ENCODE measurements around the gene IGF2R. TPM values are rescaled to one million over a fixed set of nuclear protein-coding genes. Genes with fewer than 3 reads are reported as not detected.

Gene IGF2R
- total RNA-seq, 1 donor from 2014 or later = 109 TPM

DNA sequence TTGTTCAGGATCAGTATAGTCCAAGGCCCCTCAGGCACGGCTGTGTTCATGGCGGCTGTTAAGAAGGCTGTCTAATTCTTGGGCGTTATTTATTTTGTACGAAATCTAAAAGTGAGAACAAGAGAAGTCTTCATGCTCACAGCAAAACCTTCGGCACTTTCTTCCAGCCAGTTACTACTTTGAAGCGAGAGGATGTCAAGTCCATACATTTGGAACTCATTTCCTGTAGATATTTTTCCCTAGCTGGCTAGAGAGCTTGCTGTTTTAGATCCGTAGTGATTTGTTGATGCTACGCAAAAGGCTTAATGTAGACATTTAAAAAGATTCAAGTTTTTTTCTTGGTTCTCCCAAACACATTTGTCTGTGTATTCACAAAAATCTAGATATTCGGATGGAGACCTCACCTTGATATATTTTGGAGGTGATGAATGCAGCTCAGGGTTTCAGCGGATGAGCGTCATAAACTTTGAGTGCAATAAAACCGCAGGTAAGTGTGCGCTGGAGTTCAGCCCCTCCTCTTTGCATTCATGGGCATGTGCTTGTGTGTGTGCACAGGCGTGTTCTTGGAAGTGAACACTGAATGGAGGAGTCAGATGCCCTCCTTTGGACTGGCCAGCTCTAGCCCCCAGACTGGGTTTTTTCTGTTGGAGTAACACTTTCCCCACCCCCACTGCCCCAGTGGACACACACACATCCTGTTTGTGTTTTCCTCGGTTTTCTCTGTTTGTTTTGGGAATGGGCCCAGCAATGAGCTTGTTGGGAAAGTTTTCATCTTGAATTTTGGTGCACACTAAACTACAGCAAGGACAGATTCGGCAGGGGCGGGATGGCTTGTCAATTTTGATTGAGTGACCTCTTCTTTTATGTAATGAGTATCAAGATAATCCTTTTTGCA, 65.4 kb downstream of the IGF2R start:
- H3K36me3 ChIP-seq (ENCODE audit: control insufficient read depth, insufficient read depth, low read length) = peaks cover 11% of the 10 kb centered on the region
- H3K27me3 ChIP-seq (ENCODE audit: control insufficient read depth, insufficient read depth, low read length) = no peaks in the 10 kb centered on the region
- TF ChIP-seq, protein P1, sequence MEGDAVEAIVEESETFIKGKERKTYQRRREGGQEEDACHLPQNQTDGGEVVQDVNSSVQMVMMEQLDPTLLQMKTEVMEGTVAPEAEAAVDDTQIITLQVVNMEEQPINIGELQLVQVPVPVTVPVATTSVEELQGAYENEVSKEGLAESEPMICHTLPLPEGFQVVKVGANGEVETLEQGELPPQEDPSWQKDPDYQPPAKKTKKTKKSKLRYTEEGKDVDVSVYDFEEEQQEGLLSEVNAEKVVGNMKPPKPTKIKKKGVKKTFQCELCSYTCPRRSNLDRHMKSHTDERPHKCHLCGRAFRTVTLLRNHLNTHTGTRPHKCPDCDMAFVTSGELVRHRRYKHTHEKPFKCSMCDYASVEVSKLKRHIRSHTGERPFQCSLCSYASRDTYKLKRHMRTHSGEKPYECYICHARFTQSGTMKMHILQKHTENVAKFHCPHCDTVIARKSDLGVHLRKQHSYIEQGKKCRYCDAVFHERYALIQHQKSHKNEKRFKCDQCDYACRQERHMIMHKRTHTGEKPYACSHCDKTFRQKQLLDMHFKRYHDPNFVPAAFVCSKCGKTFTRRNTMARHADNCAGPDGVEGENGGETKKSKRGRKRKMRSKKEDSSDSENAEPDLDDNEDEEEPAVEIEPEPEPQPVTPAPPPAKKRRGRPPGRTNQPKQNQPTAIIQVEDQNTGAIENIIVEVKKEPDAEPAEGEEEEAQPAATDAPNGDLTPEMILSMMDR (IDR thresholded peaks at IDR 0.05; ENCODE audit: insufficient read depth, low read length, severe bottlenecking) = no peak
- no peak for DNase-seq (ENCODE audit: low read depth)
- no peak overlapping the region for H3K4me3 ChIP-seq (ENCODE audit: low read depth, low read length)
- FAIRE-seq = no peak

- FAIRE-seq = no peak
- no peaks in the 10 kb centered on the region for H3K27me3 ChIP-seq (ENCODE audit: control insufficient read depth, insufficient read depth, low read length)
- no peak for DNase-seq (ENCODE audit: low read depth)
- TF ChIP-seq, protein P1 (IDR thresholded peaks at IDR 0.05; ENCODE audit: insufficient read depth, low read length, severe bottlenecking) = no peak
- H3K4me3 ChIP-seq (ENCODE audit: low read depth, low read length) = no peak overlapping the region
- H3K36me3 ChIP-seq (ENCODE audit: control insufficient read depth, insufficient read depth, low read length) = peaks cover 11% of the 10 kb centered on the region
Measured at GRCh38 chr6:160035241-160035640, 66.4 kb downstream of the IGF2R start.

DNA sequence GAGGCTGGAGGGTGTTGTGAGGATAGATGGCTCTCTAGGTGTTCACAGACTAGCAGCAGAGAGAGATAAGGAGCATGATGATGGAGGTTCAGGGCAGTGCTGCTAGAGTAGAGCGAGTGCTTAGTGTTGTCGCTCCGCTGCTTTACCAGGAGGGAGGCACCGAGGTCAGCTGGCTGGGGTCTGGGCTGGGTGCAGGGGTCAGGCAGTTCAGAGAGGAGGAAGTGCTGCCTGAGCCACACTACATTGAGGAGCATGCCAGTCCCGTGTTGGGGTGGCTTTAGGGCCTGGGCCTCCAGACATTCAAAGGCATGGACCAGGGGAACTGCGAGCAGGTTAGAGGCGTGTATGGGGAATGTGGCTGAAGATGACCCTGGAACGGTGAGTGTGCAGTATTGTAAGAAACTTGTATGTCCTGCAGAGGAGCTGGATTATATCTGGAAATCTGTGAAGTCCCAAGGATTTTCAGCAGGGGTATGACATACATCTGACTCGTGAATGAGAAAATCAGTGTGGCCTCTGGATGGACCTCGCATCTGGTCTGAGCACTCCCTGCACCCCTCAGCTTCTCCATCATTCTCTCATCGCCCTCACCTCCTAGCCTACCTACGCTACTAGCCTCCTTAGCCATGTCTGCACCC, 66.9 kb downstream of the IGF2R start:
- peak; percentile 13 for DNase-seq (ENCODE audit: low read depth)
- Histone ChIP-seq H3K36me3 (ENCODE audit: control insufficient read depth, insufficient read depth, low read length) (peaks cover 11% of the 10 kb centered on the region), H3K27me3 (ENCODE audit: control insufficient read depth, insufficient read depth, low read length) (no peaks in the 10 kb centered on the region), H3K4me3 (ENCODE audit: low read depth, low read length) (no peak overlapping the region)
- TF ChIP-seq, protein P1 (IDR thresholded peaks at IDR 0.05; ENCODE audit: insufficient read depth, low read length, severe bottlenecking) = no peak
- peak; percentile 80 for FAIRE-seq

DNA sequence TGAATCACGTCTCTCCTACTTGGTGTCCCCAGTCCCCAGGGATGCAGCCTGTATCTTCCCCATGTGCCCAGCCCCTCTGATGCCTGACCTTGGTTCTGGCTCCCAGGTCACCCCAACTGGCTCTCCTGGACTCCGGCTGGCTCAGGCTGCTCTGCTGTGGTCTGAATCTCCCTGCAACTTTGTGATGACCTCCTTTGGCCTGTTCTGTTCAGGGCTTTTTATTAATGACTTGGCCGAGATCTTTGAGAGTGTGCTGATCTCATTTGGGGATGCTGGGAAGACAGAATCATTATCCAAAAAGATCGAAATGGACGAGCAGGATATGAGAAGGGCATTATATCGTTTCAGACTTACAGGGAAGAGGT, 67.4 kb downstream of the IGF2R start:
- TF ChIP-seq, protein P1 (IDR thresholded peaks at IDR 0.05; ENCODE audit: insufficient read depth, low read length, severe bottlenecking) = no peak
- FAIRE-seq (no peak), DNase-seq (ENCODE audit: low read depth) (no peak)
- H3K36me3 ChIP-seq (ENCODE audit: control insufficient read depth, insufficient read depth, low read length) = peaks cover 11% of the 10 kb centered on the region
- H3K4me3 ChIP-seq (ENCODE audit: low read depth, low read length) = no peak overlapping the region
- no peaks in the 10 kb centered on the region for H3K27me3 ChIP-seq (ENCODE audit: control insufficient read depth, insufficient read depth, low read length)

DNA sequence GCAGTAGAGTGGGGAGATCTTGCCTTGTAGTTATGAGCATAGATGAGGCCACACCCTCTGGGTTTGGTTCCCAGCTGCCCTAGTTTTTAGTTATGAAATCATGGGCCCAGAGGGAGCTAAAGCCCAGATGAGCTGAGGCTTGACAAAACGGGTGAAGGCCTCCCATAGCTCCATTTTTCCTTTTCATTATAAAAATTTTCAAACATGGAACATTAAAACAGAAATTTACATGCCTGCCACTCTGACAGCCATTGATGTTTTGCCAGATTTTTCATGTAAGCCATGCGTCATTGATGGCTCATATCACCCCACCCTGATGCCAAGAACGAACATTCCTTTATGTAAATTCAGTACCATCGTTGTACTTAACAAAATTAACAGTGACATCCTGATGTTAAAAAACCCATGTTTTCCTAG, 67.9 kb downstream of the IGF2R start:
- Histone ChIP-seq H3K27me3 (ENCODE audit: control insufficient read depth, insufficient read depth, low read length) (no peaks in the 10 kb centered on the region), H3K4me3 (ENCODE audit: low read depth, low read length) (no peak overlapping the region), H3K36me3 (ENCODE audit: control insufficient read depth, insufficient read depth, low read length) (peaks cover 9% of the 10 kb centered on the region)
- TF ChIP-seq, protein P1 (IDR thresholded peaks at IDR 0.05; ENCODE audit: insufficient read depth, low read length, severe bottlenecking) = no peak
- DNase-seq (ENCODE audit: low read depth) (peak; percentile 93), FAIRE-seq (no peak)
